Measurements from ENCODE around the gene ELOB. TPM values are rescaled to one million over a fixed set of nuclear protein-coding genes. Genes with fewer than 3 reads are reported as not detected.
A peak's percentile ranks its signal among the peaks of the same experiment; 100 is the strongest.

Gene ELOB
- total RNA-seq, 1 donor from 2014 or later, result 237 TPM

DNA sequence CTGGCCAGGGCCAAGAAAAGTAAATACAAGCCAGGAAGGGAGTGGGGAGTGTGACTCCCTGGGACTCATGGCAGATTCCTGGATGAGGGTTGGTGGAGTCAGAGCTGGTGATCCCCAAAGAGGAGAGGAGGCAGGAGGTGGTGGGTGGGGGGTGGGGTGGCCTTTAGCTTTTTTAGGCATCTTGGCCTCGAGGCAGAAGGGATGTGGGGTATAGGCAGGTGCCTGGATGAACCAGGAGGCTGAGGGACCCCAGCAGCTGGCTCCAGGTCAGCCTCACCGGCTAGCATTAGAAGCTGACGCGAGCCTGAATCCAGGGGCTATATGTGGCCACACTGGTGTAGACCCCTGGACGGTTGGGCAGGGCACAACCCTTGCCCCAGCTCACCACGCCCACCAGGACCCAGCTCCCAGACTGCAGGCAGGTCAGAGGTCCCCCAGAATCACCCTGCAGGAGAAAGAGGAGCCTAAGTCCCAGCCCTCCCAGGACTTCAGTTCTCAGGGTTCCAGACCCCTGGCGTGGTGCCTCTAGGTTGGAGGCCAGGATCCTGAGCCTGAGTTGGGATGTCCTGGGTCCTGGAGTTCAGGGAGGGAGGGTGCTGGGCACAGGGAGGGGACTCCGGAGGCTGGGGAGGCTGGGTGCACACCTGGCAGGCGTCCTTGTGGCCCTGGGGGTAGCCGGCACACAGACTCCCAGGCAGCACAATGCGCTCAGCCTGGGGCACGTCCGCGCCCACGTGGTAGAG is 7.4 kb upstream of the ELOB start:
- no peak overlapping the region for H3K27ac Mint-ChIP-seq
- H3K9me3 Mint-ChIP-seq, result no peaks in the 10 kb centered on the region
- H3K4me1 Mint-ChIP-seq (ENCODE audit: unreplicated experiment), result peaks cover 4% of the 10 kb centered on the region
- no peak overlapping the region for H3K4me3 Mint-ChIP-seq
- peaks cover 2% of the 10 kb centered on the region for H3K27me3 Mint-ChIP-seq
- TF ChIP-seq, protein P1, sequence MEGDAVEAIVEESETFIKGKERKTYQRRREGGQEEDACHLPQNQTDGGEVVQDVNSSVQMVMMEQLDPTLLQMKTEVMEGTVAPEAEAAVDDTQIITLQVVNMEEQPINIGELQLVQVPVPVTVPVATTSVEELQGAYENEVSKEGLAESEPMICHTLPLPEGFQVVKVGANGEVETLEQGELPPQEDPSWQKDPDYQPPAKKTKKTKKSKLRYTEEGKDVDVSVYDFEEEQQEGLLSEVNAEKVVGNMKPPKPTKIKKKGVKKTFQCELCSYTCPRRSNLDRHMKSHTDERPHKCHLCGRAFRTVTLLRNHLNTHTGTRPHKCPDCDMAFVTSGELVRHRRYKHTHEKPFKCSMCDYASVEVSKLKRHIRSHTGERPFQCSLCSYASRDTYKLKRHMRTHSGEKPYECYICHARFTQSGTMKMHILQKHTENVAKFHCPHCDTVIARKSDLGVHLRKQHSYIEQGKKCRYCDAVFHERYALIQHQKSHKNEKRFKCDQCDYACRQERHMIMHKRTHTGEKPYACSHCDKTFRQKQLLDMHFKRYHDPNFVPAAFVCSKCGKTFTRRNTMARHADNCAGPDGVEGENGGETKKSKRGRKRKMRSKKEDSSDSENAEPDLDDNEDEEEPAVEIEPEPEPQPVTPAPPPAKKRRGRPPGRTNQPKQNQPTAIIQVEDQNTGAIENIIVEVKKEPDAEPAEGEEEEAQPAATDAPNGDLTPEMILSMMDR (conservative IDR thresholded peaks at IDR 0.05), result no peak
- H3K36me3 Mint-ChIP-seq, result no peaks in the 10 kb centered on the region
- DNase-seq (ENCODE audit: extremely low spot score, unreplicated experiment), result no peak

DNA sequence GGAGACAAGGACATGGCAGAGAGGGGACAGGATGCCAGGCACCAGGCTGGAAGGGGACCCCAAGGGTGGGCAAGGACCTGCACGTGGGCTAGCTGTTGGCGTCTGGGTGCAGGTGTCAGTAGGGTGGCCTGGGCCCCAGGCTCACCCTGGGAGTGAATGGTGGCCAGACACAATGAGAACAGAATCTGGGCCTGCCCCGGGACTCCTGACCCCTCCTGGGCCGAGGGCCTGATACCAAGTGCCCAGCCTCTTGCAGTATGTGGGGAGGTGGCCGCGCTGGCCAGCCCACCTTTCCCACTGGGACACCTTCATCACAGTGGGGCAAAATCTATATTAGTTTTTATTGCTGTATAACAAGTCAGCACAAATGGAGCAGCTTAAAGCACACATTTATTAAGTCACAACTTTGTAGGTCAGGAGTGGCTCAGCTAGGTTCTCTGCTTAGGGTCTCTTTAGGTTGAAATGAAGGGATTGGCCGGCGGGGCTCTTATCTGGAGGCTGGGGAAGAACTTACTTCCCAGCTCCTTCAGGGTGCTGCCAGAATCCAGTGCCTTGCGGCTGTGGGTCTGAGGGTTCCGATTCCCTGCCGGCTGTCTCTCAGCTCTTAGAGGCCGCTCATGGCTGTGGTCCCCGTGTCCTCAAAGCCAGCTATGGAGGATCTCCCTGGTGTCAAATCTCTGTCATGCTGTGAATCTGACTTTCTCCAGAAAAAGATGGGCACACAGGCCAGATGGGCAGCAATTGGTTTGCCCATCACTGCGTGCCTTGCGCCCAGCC is 6.7 kb upstream of the ELOB start:
- DNase-seq (ENCODE audit: extremely low spot score, unreplicated experiment), result no peak
- Mint-ChIP-seq H3K27ac (no peak overlapping the region), H3K4me1 (ENCODE audit: unreplicated experiment) (peaks cover 4% of the 10 kb centered on the region), H3K36me3 (no peaks in the 10 kb centered on the region), H3K4me3 (no peak overlapping the region), H3K9me3 (no peaks in the 10 kb centered on the region), H3K27me3 (no peaks in the 10 kb centered on the region)
- TF ChIP-seq, protein P1 (conservative IDR thresholded peaks at IDR 0.05), result no peak

DNA sequence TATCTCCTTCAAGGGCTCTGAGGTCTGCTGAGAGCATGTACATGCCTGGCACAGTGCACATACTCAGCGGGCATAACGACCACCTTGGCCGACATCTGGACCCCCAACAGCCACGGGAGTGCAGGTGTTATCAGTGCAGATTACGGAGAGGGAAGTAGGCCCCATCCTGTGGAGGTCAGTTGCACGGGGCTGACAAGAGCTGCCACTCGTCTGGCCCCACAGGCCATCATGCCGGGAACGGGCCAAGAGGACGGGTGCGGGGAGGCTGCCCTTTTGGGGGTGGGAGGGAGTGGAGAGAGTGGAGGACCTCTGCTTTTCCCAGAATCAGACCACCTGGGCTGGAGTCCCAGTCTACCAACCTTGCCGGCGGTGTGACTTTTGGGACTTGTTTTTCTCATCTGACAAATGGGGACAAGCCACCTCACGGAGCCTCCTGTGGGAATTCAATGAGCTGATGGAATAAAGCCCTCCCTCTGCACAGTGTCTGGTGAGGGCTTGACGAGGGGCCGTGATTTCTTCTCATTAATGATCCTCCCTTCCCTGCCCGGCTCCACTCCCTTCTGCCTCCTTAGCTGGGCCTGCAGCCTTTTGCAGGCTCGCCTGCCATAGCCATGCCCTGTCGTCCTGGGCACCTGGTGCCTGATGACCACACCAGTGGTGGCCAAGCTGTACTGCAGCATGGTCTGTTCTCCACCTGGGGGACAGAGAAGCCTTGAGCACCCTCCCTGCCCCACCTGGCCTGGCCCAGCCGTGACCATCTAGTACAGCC is 5.7 kb upstream of the ELOB start:
- Mint-ChIP-seq H3K27me3 (no peaks in the 10 kb centered on the region), H3K9me3 (no peaks in the 10 kb centered on the region), H3K4me3 (no peak overlapping the region), H3K36me3 (no peaks in the 10 kb centered on the region), H3K27ac (peak overlapping the region; percentile 58), H3K4me1 (ENCODE audit: unreplicated experiment) (peaks cover 13% of the 10 kb centered on the region)
- TF ChIP-seq, protein P1 (conservative IDR thresholded peaks at IDR 0.05), result peak; percentile 27
- no peak for DNase-seq (ENCODE audit: extremely low spot score, unreplicated experiment)

DNA sequence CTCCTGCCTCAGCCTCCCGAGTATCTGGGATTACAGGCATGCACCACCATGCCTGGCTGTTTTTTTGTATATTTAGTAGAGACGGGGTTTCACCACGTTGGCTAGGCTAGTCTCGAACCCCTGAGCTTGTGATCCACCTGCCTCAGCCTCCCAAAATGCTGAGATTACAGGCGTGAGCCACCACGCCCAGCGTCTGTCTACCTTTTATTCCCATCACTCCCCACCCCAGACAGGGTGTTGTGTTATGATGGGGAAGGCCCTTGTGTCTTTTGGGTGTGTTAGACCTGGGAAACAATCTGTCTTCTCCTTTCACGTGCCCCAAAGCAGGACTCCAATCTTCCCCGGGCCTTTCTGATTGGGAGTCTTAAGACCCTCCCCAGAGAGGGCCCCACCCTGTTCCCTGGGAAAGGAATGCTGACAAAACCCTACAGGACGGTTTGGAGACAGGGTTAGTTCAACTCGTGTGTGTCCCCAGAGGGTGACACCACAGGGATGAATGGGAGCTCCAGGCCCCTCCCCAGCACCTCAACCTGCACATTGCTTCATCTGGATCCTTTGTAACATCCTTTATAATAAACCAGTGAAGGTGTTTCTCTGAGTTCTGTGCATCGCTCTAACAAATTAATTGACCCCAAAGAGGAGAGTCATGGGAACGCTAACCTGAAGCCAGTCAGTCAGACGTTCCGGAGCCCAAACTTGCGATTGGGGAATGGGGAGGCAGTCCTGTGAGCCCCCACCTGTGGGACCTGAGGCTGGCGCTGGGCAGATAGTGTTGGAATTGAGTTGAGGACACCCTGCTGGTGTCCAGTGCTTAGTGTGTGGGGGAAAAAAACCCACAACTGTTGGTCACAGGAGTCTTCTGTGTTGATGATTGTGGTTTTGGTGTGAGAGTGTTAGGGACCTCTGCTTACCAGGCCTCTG is 3.2 kb upstream of the ELOB start:
- Mint-ChIP-seq H3K4me1 (ENCODE audit: unreplicated experiment) (peaks cover 19% of the 10 kb centered on the region), H3K4me3 (peak overlapping the region; percentile 71), H3K27ac (peak overlapping the region; percentile 64), H3K27me3 (peaks cover 3% of the 10 kb centered on the region), H3K9me3 (no peaks in the 10 kb centered on the region), H3K36me3 (peaks cover 4% of the 10 kb centered on the region)
- TF ChIP-seq, protein P1 (conservative IDR thresholded peaks at IDR 0.05), result no peak
- no peak for DNase-seq (ENCODE audit: extremely low spot score, unreplicated experiment)
